GM12874 (cell line): Measurements from ENCODE around the gene STOML1.

Source experiments
- TF ChIP-seq, protein P1 (sequence below): IDR thresholded peaks from 2 replicates; pipeline ENCODE4 v1.5.1; 2011; ENCODE audit warnings: low read depth, mild to moderate bottlenecking, control low read depth, low read length, moderate library complexity; ENCODE audit not compliant: insufficient read depth

STOML1 gene

DNA sequence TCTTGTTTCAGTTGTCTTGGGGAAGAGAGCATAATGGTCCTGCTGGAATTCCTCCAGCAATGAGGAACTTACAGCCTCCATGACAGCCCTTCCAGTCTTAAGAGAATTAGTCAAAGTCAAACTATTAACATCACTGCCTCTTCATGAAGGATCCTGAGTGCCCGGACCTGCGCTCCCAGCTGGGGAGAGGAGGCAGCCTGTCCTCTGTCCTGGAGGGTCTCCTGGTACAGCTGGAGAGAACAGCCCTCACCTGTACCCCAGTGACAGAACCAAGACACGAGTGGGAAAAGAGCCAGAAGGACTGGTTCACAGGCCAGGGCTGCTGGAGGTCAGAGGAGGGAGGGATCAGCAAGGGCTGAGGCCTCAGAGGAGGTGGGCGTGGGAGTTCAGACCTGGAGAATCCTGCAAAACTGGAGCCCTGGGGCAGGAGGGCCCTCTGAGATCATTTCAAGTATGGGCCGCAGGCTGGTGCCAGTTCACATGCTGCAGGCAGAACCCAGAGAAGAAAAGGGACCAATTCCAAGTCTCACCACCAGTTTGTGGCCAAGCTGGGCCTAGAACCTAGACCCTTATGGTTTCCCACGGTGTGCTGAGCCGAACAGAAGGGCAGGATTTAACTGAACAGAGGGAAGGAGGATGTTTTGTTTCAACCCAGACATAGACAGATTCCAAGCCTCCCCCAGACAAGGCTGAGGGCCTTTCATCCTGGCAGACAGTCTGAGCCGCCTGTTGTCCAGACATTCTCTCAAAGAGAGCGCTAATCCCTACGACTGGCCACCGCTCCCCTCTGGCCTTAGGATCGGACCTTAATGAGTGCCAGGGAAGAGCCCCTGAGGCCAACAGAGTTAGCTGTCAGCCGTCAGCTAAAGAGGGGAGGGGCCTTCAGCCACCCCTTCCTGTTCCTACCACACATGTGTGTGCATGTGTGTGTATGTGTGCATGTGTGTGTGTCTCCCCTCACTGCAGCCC is 47.6 kb downstream of the STOML1 start:
- TF ChIP-seq, protein P1, sequence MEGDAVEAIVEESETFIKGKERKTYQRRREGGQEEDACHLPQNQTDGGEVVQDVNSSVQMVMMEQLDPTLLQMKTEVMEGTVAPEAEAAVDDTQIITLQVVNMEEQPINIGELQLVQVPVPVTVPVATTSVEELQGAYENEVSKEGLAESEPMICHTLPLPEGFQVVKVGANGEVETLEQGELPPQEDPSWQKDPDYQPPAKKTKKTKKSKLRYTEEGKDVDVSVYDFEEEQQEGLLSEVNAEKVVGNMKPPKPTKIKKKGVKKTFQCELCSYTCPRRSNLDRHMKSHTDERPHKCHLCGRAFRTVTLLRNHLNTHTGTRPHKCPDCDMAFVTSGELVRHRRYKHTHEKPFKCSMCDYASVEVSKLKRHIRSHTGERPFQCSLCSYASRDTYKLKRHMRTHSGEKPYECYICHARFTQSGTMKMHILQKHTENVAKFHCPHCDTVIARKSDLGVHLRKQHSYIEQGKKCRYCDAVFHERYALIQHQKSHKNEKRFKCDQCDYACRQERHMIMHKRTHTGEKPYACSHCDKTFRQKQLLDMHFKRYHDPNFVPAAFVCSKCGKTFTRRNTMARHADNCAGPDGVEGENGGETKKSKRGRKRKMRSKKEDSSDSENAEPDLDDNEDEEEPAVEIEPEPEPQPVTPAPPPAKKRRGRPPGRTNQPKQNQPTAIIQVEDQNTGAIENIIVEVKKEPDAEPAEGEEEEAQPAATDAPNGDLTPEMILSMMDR, result no peak

DNA sequence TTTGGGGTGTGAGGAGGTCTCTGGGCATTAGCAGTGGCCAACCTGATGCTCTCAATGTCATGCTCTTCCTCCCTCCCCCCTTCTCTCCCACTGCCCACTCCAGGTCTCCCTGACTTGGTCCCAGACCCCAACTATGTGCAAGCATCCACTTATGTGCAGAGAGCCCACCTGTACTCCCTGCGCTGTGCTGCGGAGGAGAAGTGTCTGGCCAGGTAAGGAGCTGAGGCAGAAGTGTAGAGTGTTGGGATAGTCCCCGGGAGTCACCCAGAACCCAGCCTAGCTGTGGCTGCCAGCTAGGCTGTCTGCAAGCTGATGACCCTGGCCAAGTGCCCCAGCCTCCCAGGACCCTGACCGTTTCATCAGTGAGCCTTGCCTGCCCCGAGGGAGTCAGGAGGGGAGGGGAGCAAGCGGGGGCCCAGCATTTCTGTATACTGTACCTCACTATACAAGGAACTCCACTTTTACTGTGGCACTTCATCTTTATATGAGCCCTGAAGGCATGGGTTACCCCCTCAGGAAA is 49.3 kb downstream of the STOML1 start:
- TF ChIP-seq, protein P1, result no peak

DNA sequence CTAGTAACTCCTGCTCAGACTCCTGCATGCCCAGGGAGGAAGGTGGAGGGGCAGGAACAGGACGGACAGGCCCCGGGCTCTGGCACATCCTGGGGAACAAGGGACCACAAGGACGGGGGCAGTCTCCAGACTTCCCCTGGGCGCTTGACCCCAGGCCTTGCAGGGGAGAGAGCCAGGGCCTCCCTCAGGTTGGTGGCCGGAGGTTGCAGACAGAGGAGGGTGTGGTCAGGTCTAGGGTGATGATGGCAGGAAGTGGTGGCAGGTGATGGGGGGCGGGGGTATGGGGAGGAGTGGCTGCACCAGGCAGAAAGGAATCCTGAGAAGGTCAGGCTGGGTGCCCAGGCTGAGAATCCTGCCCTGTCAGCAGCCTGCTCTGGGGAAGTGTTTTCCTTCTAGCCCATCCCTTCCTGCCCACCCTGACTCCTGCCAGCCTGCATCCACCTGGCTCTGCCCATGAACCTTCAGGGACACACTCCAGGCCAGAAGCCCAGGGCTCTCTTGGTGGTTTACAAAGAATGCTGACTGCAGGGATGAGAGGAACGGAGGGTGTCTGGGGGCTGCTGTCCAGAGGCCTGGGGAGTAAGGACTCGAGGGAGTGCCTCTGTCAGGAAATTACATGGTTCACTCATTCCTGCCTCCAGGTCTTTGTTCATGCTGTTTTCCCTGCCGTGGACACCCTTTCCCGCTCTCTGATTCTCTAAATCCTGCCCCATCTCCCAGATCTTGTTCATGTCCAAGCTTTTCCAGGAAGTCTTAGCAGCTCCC is 50.0 kb downstream of the STOML1 start:
- TF ChIP-seq, protein P1, result no peak

DNA sequence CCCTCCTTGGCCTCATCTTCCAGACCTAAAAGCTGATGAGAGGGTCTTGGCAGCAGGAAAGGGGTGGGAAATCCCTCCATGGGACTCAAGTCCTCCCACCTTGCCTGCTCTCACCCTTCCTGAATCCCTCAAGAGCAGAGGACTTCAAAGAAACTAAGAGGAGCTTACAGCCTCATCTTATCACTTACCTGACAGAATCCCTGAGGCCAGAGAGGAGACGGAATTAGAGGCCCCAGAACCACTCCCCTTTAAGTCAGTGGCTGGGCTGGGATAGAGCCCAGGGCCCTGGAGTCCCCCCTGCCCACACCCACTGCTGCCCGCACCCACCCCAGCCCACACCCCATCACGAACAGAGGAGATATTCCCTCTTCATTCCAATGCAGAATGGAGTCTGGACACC is 50.6 kb downstream of the STOML1 start:
- TF ChIP-seq, protein P1, result no peak

DNA sequence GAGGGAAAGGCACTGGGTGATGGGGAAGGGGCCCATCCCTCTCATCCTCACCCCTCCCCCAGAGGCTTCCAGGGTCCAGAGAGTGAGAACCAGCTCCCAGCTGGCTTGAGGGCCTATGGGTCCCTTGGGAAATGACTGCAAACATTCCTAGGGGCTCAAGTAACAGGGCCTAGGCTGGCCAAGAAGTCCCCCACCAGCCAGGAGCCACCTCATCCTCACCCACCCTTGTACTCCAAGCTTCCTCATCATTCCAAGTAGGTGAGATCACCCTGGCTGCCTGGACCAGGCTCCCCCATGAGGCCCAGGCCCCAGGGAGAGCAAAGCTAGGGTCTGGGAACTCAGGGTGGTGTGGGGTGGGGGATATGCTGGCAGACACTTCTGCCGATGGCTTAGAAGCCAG is 51.1 kb downstream of the STOML1 start:
- TF ChIP-seq, protein P1, result no peak

DNA sequence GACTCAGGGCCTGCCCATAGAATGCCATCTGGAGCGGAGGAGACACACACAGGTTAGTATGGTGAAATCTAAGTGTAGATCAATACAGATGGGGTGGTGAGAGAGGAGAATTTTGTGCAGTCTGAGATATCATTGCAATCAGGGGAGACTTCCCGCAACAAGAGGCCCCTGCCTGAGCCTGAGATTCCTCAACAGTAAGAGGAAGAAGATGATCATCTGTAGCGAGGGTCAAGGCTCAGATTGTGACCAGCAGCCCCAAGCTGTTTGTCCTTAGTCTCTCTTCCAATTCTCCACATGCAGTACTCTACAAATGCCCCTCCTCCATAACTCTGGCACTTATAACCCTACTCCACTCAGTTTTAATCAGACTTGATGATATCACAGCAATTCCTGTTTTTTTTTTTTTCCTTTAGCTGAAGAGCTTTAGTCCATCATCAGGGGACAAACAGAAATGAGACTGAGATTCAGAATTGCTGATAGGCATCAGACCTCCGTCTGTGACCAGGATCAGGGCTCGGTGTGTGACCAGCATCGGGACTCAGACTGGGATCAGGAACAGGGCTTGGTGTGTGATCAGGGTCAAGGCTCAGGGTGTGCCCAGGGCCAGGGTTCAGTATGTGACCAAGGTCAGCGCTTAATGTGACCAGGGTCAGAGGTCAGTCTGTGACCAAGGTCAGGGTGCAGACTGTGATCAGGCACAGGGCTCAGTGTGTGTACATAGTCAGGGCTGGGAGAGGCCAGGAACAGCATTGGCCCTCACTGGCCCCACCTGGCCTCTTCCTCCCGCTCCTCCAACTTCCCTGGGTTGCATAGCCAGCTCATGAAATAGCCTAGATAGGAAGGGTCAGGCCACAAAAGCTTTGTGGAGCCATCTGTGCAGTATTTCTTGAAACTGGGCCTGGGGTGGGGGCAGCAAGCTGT is 51.8 kb downstream of the STOML1 start:
- TF ChIP-seq, protein P1, result no peak
